Osteoblast (primary cell): ENCODE results near the gene RASD1. TPM values are rescaled to one million over a fixed set of nuclear protein-coding genes. Genes with fewer than 3 reads are reported as not detected.

Experiments used
- DNase-seq: peaks from one replicate; pipeline ENCODE4 v3.0.0; 2011; ENCODE audit warnings: low spot score, mixed read lengths; ENCODE audit not compliant: insufficient read length; ENCODE audit errors: missing footprints
- H2AFZ ChIP-seq: 2 replicates; pipeline ENCODE4 v1.6.0; 2011; ENCODE audit warnings: mild to moderate bottlenecking, low read length
- H3K27ac ChIP-seq: 2 replicates; pipeline ENCODE4 v1.5.1; 2011; ENCODE audit warnings: mild to moderate bottlenecking, low read depth, low read length, moderate library complexity
- H3K27me3 ChIP-seq: 2 replicates; pipeline ENCODE4 v1.6.0; 2012; ENCODE audit warnings: mild to moderate bottlenecking, control low read depth, inconsistent platforms, low read length, moderate library complexity; ENCODE audit not compliant: insufficient read depth
- H3K36me3 ChIP-seq: 2 replicates; pipeline ENCODE4 v1.5.1; 2011; ENCODE audit warnings: mild to moderate bottlenecking, low read length, control low read depth, moderate library complexity; ENCODE audit not compliant: insufficient read depth
- H3K4me1 ChIP-seq: 2 replicates; pipeline ENCODE4 v1.5.1; 2011; ENCODE audit warnings: mild to moderate bottlenecking, low read length, control low read depth, moderate library complexity; ENCODE audit not compliant: insufficient read depth
- H3K4me2 ChIP-seq: 2 replicates; pipeline ENCODE4 v1.6.0; 2011; ENCODE audit warnings: mild to moderate bottlenecking, low read length; ENCODE audit not compliant: insufficient read depth
- H3K4me3 ChIP-seq: fragments of 200-600 bp; sonication (generic); 3 replicates; pipeline ENCODE4 v1.5.1; 2012; ENCODE audit warnings: mild to moderate bottlenecking, low read length, inconsistent platforms; ENCODE audit not compliant: insufficient read depth
- H3K79me2 ChIP-seq: 2 replicates; pipeline ENCODE4 v1.6.0; 2012; ENCODE audit warnings: mild to moderate bottlenecking, low read length, control low read depth, inconsistent platforms; ENCODE audit not compliant: insufficient read depth
- H3K9me3 ChIP-seq: 2 replicates; pipeline ENCODE4 v1.5.1; 2011; ENCODE audit warnings: low read depth, low read length, control low read depth
- H4K20me1 ChIP-seq: 2 replicates; pipeline ENCODE4 v1.6.0; 2012; ENCODE audit warnings: mild to moderate bottlenecking, low read length, control low read depth; ENCODE audit not compliant: insufficient read depth
- CTCF ChIP-seq: IDR thresholded peaks from 2 replicates; pipeline ENCODE4 v1.5.1; 2011; ENCODE audit warnings: mild to moderate bottlenecking, low read depth, low read length, moderate library complexity; ENCODE audit errors: extremely low read depth
- total RNA-seq: library from RNA; depleted of rRNA; stranded (reverse); fragments of >200 nt; gene quantifications from 2 replicates; pipeline ENCODE4 v1.2.3, GENCODE V29; 2012

RASD1 gene
- total RNA-seq, 1 donor: 13.8 TPM

- Histone ChIP-seq H3K36me3 (no peaks in the 10 kb centered on the region), H3K27me3 (no peaks in the 10 kb centered on the region), H3K4me2 (no peak overlapping the region), H3K4me3 (no peak overlapping the region), H2AFZ (no peak overlapping the region), H4K20me1 (no peaks in the 10 kb centered on the region), H3K9me3 (no peaks in the 10 kb centered on the region), H3K79me2 (no peaks in the 10 kb centered on the region), H3K4me1 (peaks cover 11% of the 10 kb centered on the region), H3K27ac (no peak overlapping the region)
- DNase-seq: no peak
- no peak for TF ChIP-seq CTCF
Measured at GRCh38 chr17:17539591-17539990, 43.4 kb upstream of the RASD1 start.

GRCh38 chr17:17538417-17539391 is 42.5 kb upstream of the RASD1 start:
- TF ChIP-seq CTCF: no peak
- DNase-seq: no peak
- no peaks in the 10 kb centered on the region for H3K36me3 ChIP-seq
- H2AFZ ChIP-seq: no peak overlapping the region
- no peaks in the 10 kb centered on the region for H3K27me3 ChIP-seq
- H3K4me1 ChIP-seq: peaks cover 11% of the 10 kb centered on the region
- H3K79me2 ChIP-seq: no peaks in the 10 kb centered on the region
- H3K27ac ChIP-seq: no peak overlapping the region
- H4K20me1 ChIP-seq: no peaks in the 10 kb centered on the region
- H3K9me3 ChIP-seq: no peaks in the 10 kb centered on the region
- no peak overlapping the region for H3K4me2 ChIP-seq
- no peak overlapping the region for H3K4me3 ChIP-seq

GRCh38 chr17:17537311-17538099 is 41.3 kb upstream of the RASD1 start:
- Histone ChIP-seq H3K27ac (no peak overlapping the region), H3K4me2 (no peak overlapping the region), H3K4me3 (no peak overlapping the region), H3K4me1 (peaks cover 11% of the 10 kb centered on the region), H3K9me3 (no peaks in the 10 kb centered on the region), H3K36me3 (no peaks in the 10 kb centered on the region), H4K20me1 (no peaks in the 10 kb centered on the region), H2AFZ (no peak overlapping the region), H3K79me2 (no peaks in the 10 kb centered on the region), H3K27me3 (no peaks in the 10 kb centered on the region)
- no peak for TF ChIP-seq CTCF
- no peak for DNase-seq

- peaks cover 11% of the 10 kb centered on the region for H3K4me1 ChIP-seq
Measured at GRCh38 chr17:17536702-17537101, 40.5 kb upstream of the RASD1 start.

More at GRCh38 chr17:17536702-17537101, 40.5 kb upstream of the RASD1 start:
- H3K27ac ChIP-seq: no peak overlapping the region
- no peaks in the 10 kb centered on the region for H3K9me3 ChIP-seq
- no peaks in the 10 kb centered on the region for H3K27me3 ChIP-seq
- no peak for DNase-seq
- H3K4me2 ChIP-seq: no peak overlapping the region
- H2AFZ ChIP-seq: no peak overlapping the region
- no peak overlapping the region for H3K4me3 ChIP-seq
- no peak for TF ChIP-seq CTCF
- no peaks in the 10 kb centered on the region for H3K36me3 ChIP-seq
- no peaks in the 10 kb centered on the region for H3K79me2 ChIP-seq
- H4K20me1 ChIP-seq: no peaks in the 10 kb centered on the region
